Skin epidermis (tissue), 12 donors: ENCODE data around the gene TLE1.

ENCODE experiments used
- H3K27ac ChIP-seq, 21 experiments: fragments of 200-600 bp; sonication (generic) in 11 of 21; one replicate each; pipeline ENCODE4 v1.5.0; 2020; ENCODE audit warnings: mild to moderate bottlenecking in 3 of 21, inconsistent platforms in 2 of 21, moderate library complexity in 2 of 21
- H3K4me3 ChIP-seq, 7 experiments: fragments of 200-600 bp; sonication (generic) in 2 of 7; one replicate each; pipeline ENCODE4 v1.5.0; 2020; ENCODE audit warnings: inconsistent platforms in 2 of 7, mild to moderate bottlenecking in 2 of 7, moderate library complexity in 1 of 7

Gene TLE1

DNA sequence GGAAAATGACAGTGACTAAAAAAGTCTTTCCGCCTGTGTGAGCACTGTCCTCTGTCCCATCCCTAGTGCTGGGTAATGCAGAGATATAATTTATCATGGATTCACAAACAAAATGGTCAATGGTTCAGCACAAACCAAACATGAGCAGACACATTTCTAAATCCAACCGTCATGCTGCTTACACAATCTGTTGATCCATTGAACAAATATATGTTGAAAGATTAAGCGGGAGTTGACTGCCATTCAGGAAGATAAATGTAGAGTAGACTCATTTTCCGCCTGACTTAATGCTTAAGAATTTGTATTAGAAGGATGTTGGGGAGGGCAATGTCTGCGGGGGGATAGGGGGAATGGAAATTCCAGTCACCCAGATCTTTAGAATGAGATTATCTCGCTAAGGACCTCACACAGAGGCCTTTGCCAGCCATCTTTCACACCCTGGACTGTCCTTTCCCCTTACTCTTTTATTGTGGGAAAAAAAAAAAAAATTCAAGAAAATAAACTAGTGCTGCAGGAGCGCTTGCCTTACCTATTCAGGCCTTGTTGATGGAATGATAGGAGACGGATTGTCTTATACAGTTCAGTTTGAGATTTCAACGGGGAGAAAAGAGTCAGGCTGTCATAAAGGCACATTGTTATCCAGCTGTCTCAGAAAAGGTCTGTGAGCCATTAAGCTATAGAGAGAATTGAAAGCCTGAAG lies 153.7 kb downstream of the TLE1 start:
- Histone ChIP-seq H3K4me3 (no peak overlapping the region), H3K27ac (no peak overlapping the region)

DNA sequence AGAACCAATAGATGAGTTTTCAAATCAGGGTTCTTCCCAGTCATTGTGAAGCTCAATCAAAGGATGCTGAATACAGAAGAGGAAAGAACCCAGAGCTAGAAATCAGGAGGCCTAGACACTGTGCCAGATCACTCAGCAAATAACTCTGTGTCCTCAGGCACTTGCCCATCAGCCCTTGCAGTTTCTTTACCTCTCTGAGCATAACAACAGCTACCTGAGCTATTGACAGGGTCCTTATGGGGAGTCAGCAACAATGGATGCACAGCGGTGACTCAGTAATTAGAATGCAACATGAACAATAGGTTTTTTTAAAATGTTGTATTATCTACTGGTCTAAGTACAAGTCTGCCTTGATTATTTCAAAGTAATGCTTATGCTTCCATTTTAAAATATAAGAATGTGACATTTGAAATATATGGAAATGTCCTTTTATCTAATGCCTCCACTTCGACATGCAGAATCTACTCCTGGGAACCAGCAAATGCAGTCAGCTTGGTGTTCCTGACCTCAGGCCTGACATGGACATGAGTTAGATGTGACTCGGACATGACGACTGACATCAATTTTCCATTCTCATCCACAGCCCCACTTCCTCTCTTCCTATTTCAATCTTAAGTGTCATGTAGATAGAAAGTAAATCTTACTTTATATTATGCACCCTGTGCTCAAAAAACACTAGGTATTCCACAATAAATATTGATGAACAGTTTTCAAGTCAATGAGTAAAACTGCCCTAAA lies 155.0 kb downstream of the TLE1 start:
- Histone ChIP-seq H3K27ac (no peak overlapping the region), H3K4me3 (no peak overlapping the region)
